CD4-positive, alpha-beta T cell (primary cell): Measurements from ENCODE around the gene PDPK1. TPM values are rescaled to one million over a fixed set of nuclear protein-coding genes. Genes with fewer than 3 reads are reported as not detected.
A peak's percentile ranks its signal among the peaks of the same experiment; 100 is the strongest.

Source experiments
- ATAC-seq: fragments of 200-7000 bp; cut with Tn5 transposase; one replicate; pipeline ENCODE4 v1.10.0; 2022; ENCODE audit warnings: mild to moderate bottlenecking; ENCODE audit not compliant: poor library complexity
- CTCF ChIA-PET: fragments of 350-600 bp; sonication (Branson Sonifier 250); formaldehyde crosslinking; loops from one replicate; lab custom pipeline; 2021; ENCODE audit warnings: antibody characterized with exemption, inconsistent platforms; lab: Charles Lee
- POLR2A ChIA-PET: fragments of 350-600 bp; sonication (Branson Sonifier 250); formaldehyde crosslinking; loops from one replicate; lab custom pipeline; 2021; ENCODE audit warnings: antibody characterized with exemption, inconsistent platforms; lab: Charles Lee
- DNase-seq, 14 experiments: peaks; one replicate each; pipeline ENCODE4 v3.0.0-alpha.2; 2013 to 2020; ENCODE audit warnings: mixed read lengths in 2 of 14
- H3K27ac ChIP-seq, 2 donors: one replicate each; pipeline versions ENCODE4 v1.5.1 to v1.7.0; 2013; ENCODE audit warnings: low read length in 2 of 2, low read depth in 1 of 2, mild to moderate bottlenecking in 1 of 2
- H3K27me3 ChIP-seq, 2 experiments: 1 replicate in 1 of 2; 2 replicates in 1 of 2; pipeline versions ENCODE4 v1.6.1 to v1.7.0; 2013; ENCODE audit warnings: low read length in 2 of 2, control low read depth in 1 of 2, mild to moderate bottlenecking in 1 of 2, moderate library complexity in 1 of 2; ENCODE audit not compliant: insufficient read depth in 2 of 2, control insufficient read depth in 1 of 2
- H3K36me3 ChIP-seq: one replicate; pipeline ENCODE4 v1.6.1; 2013; ENCODE audit warnings: low read length, control low read depth; ENCODE audit not compliant: insufficient read depth
- H3K4me1 ChIP-seq: one replicate; pipeline ENCODE4 v1.6.1; 2013; ENCODE audit warnings: low read length, control low read depth; ENCODE audit not compliant: insufficient read depth
- H3K4me3 ChIP-seq: one replicate; pipeline ENCODE4 v1.5.1; 2013; ENCODE audit warnings: mild to moderate bottlenecking, low read length, moderate library complexity
- H3K9me3 ChIP-seq, 2 experiments: 1 replicate in 1 of 2; 2 replicates in 1 of 2; pipeline versions ENCODE4 v1.6.1 to v1.7.0; 2013; ENCODE audit warnings: low read length in 2 of 2, mild to moderate bottlenecking in 2 of 2, control low read depth in 1 of 2, moderate library complexity in 1 of 2; ENCODE audit not compliant: control insufficient read depth in 1 of 2, insufficient read depth in 1 of 2
- H3K27ac Mint-ChIP-seq: one replicate; pipeline ENCODE4 v1.8.0; 2020; ENCODE audit warnings: mixed read lengths
- H3K27me3 Mint-ChIP-seq: one replicate; pipeline ENCODE4 v1.8.0; 2021; ENCODE audit warnings: mixed read lengths
- H3K36me3 Mint-ChIP-seq: one replicate; pipeline ENCODE4 v1.8.0; 2021; ENCODE audit warnings: low read depth, mixed read lengths
- H3K4me1 Mint-ChIP-seq: one replicate; pipeline ENCODE4 v1.8.0; 2021; ENCODE audit warnings: low read depth, mixed read lengths
- H3K4me3 Mint-ChIP-seq: one replicate; pipeline ENCODE4 v1.8.0; 2020; ENCODE audit warnings: mild to moderate bottlenecking, mixed read lengths
- H3K9me3 Mint-ChIP-seq: one replicate; pipeline ENCODE4 v1.8.0; 2020; ENCODE audit warnings: mixed read lengths
- intact Hi-C, 2 experiments: fragments of 100-400 bp; cut with DNase I in 1 of 2; cut with micrococcal nuclease in 1 of 2; formaldehyde crosslinking; loops; one replicate each; pipeline versions ENCODE4 v1.15.1 to v1.9.0; 2023 to 2025; cut with DNase I, micrococcal nuclease
- total RNA-seq, 174 experiments: library from RNA in 2 of 174; stranded (reverse) in 2 of 174; gene quantifications; one replicate each; pipeline ENCODE4 v1.2.3 and lab custom pipeline; 2021 to 2026
- TF ChIP-seq, protein P1 (sequence below): fragments of 200-600 bp; IDR thresholded peaks from one replicate; pipeline ENCODE4 v1.8.0; 2022; ENCODE audit warnings: antibody characterized with exemption, mild to moderate bottlenecking

PDPK1 gene
- total RNA-seq, 2 experiments from 2014 or later, result 46.1 to 51.1 TPM

DNA sequence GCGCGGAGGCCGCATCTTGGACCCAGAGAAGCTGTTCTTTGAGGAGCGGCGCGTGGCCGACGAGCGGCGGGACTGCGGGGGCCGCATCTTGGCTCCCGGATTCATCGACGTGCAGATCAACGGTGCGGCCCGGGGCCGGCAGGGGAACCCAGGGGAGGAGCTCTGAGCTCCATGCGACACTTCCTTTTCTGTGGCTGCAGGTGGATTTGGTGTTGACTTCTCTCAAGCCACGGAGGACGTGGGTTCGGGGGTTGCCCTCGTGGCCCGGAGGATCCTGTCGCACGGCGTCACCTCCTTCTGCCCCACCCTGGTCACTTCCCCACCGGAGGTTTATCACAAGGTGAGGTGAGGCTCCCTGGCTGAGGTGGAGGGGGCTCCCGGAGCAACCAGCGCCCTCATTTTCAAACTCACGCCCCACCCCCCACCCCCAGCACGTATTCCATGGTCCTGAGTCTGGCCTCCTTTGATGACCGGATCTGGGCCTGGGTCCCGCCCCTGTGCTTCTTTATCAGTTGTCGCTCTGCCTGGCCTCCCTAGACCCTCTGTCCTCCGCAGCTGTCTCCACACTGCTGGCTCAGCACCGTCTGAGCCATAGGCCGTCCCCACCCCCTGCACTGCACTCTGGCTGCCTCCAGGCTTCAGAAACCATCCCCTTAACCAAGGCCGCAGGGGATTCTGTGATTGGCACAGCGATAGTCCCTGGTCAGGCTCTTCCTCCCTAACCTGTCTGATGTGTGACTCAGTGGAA lies 16.9 kb upstream of the PDPK1 start:
- ATAC-seq, result peak; percentile 76
- Histone ChIP-seq H3K27ac (peak overlapping the region; percentile 68 to 79), H3K4me1 (peaks cover 56% of the 10 kb centered on the region), H3K27me3 (no peaks in the 10 kb centered on the region), H3K36me3 (peaks cover 42% of the 10 kb centered on the region), H3K4me3 (peak overlapping the region; percentile 67), H3K9me3 (no peaks in the 10 kb centered on the region)
- H3K4me1 Mint-ChIP-seq, result peaks cover 63% of the 10 kb centered on the region
- POLR2A ChIA-PET, result interaction anchor here (0.9 to 4.0 kb wide), 12 partner anchors 11 to 530 kb away, joined by 3 to 135 read pairs (median 5); partner anchors contain the start of genes CCNF, CEMP1, ECI1 and KCTD5
- intact Hi-C loops, result loop anchor here (1.0 to 2.0 kb wide), 2 partner anchors 11 to 16 kb away; no protein-coding TSS in a partner anchor
- peak in 13 of 14 experiments; percentile 50 to 94 (median 63) for DNase-seq
- no peaks in the 10 kb centered on the region for H3K9me3 Mint-ChIP-seq
- peak overlapping the region; percentile 100 for H3K27ac Mint-ChIP-seq
- TF ChIP-seq, protein P1, sequence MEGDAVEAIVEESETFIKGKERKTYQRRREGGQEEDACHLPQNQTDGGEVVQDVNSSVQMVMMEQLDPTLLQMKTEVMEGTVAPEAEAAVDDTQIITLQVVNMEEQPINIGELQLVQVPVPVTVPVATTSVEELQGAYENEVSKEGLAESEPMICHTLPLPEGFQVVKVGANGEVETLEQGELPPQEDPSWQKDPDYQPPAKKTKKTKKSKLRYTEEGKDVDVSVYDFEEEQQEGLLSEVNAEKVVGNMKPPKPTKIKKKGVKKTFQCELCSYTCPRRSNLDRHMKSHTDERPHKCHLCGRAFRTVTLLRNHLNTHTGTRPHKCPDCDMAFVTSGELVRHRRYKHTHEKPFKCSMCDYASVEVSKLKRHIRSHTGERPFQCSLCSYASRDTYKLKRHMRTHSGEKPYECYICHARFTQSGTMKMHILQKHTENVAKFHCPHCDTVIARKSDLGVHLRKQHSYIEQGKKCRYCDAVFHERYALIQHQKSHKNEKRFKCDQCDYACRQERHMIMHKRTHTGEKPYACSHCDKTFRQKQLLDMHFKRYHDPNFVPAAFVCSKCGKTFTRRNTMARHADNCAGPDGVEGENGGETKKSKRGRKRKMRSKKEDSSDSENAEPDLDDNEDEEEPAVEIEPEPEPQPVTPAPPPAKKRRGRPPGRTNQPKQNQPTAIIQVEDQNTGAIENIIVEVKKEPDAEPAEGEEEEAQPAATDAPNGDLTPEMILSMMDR, result no peak
- H3K36me3 Mint-ChIP-seq, result peaks cover 75% of the 10 kb centered on the region
- peaks cover 6% of the 10 kb centered on the region for H3K27me3 Mint-ChIP-seq
- CTCF ChIA-PET, result interaction anchor here (1.4 to 1.6 kb wide), 2 partner anchors 10 to 16 kb away, joined by 4 to 5 read pairs; partner anchors contain the start of genes CEMP1 and PDPK1
- H3K4me3 Mint-ChIP-seq, result peak overlapping the region; percentile 98

DNA sequence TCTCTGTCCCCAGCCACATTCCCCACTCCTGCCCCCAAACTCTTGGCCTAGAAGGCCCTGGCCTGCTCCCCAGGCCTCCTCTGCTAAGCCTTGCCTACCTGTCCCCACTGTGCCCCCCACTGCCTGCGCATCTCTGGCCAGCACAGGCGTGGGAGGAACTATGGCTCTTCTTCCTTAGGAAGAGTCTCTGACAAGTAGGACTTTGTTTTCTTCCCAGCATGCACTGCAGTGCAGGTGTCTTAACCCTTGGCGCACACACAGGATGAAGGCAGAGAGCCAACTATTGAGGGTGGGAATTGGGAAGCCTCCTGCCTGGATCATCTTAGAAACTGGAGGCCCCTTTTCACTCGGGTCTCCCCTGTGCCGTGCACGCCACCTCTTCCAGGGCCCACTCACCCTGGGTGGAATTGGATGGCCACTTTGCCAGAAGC lies 14.0 kb upstream of the PDPK1 start:
- CTCF ChIA-PET, result no interaction called here

DNA sequence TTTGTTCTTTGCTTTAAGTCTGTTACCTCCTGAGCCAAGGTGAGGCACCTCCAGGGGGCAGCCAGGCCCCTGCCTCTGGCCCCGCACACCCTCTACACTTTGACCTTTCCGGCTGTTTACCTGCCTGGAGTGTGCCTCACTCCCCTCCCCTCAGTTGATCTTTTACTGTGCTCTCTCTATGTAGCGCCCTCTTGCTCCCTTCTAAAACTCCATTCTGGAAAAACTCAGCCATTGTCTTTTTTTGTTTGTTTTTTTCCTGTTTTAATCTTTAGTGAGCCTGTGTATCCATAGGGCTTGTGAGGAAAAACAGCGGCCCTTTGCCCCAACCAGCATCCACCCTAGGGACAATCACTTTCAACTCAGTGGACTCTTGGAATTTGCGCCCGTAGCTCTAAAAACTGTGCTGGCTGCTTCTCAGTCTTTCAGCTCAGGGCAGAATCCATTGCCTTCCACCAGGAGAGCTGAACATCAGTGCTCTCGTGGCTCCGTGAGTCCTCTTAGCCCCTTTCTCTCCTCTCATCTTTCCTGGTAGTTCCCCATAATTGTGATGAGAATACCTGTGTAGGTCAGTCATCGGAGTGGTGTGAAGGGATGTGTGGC lies 13.4 kb upstream of the PDPK1 start:
- DNase-seq, result no peak
- no peak for ATAC-seq
- Mint-ChIP-seq H3K4me1 (peaks cover 31% of the 10 kb centered on the region), H3K9me3 (no peaks in the 10 kb centered on the region), H3K27me3 (peaks cover 6% of the 10 kb centered on the region), H3K27ac (peak overlapping the region; percentile 57), H3K36me3 (peaks cover 62% of the 10 kb centered on the region), H3K4me3 (peak overlapping the region; percentile 13)
- Histone ChIP-seq H3K36me3 (peaks cover 59% of the 10 kb centered on the region), H3K4me1 (peaks cover 21% of the 10 kb centered on the region), H3K27me3 (no peaks in the 10 kb centered on the region), H3K27ac (no peak overlapping the region), H3K9me3 (no peaks in the 10 kb centered on the region), H3K4me3 (no peak overlapping the region)
- ChIA-PET CTCF (no interaction called here), POLR2A (interaction anchor here (1.0 kb wide), 1 partner anchor 8 kb away, joined by 3 read pairs; no protein-coding TSS in a partner anchor)
- intact Hi-C loops, result no loop called here
- TF ChIP-seq, protein P1, result no peak

More for the DNA sequence above, 14.0 kb upstream of the PDPK1 start:
- H3K27ac Mint-ChIP-seq, result peak overlapping the region; percentile 57
- Histone ChIP-seq H3K4me3 (no peak overlapping the region), H3K4me1 (peaks cover 27% of the 10 kb centered on the region), H3K27ac (no peak overlapping the region), H3K36me3 (peaks cover 59% of the 10 kb centered on the region), H3K9me3 (no peaks in the 10 kb centered on the region), H3K27me3 (no peaks in the 10 kb centered on the region)
- TF ChIP-seq, protein P1, result no peak
- intact Hi-C loops, result loop anchor here in 1 of 2 experiments (2.0 kb wide), 1 partner anchor 21 kb away; no protein-coding TSS in a partner anchor
- POLR2A ChIA-PET, result interaction anchor here (1.0 kb wide), 1 partner anchor 9 kb away, joined by 3 read pairs; no protein-coding TSS in a partner anchor
- peak overlapping the region; percentile 69 for H3K4me3 Mint-ChIP-seq
- ATAC-seq, result no peak
- H3K36me3 Mint-ChIP-seq, result peaks cover 65% of the 10 kb centered on the region
- H3K4me1 Mint-ChIP-seq, result peaks cover 37% of the 10 kb centered on the region
- H3K27me3 Mint-ChIP-seq, result peaks cover 6% of the 10 kb centered on the region
- no peaks in the 10 kb centered on the region for H3K9me3 Mint-ChIP-seq
- DNase-seq, result peak in 1 of 14 experiments; percentile 17
